Smooth muscle cell (in vitro differentiated cells): ENCODE data around the gene LRRIQ4. TPM values are rescaled to one million over a fixed set of nuclear protein-coding genes. Genes with fewer than 3 reads are reported as not detected.

Experiments
- DNase-seq: peaks from one replicate; lab custom pipeline; 2025; ENCODE audit not compliant: unreplicated experiment; lab: John Stamatoyannopoulos, UW
- H2AFZ ChIP-seq: fragments of 200-600 bp; sonication (generic); 2 replicates; pipeline ENCODE4 v1.6.0; 2016; ENCODE audit warnings: antibody characterized with exemption, low read depth, mild to moderate bottlenecking
- H3F3A ChIP-seq: fragments of 200-600 bp; sonication (generic); 2 replicates; pipeline ENCODE4 v1.6.0; 2017; ENCODE audit warnings: antibody characterized with exemption, low read depth
- H3K27ac ChIP-seq: fragments of 200-600 bp; sonication (generic); 2 replicates; pipeline ENCODE4 v1.5.1; 2016; ENCODE audit warnings: low read depth, mild to moderate bottlenecking
- H3K27me3 ChIP-seq: fragments of 200-600 bp; sonication (generic); 2 replicates; pipeline ENCODE4 v1.6.1; 2016; ENCODE audit warnings: low read depth, mild to moderate bottlenecking
- H3K36me3 ChIP-seq: fragments of 200-600 bp; sonication (generic); 2 replicates; pipeline ENCODE4 v1.5.1; 2016; ENCODE audit warnings: low read depth
- H3K4me1 ChIP-seq: fragments of 200-600 bp; sonication (generic); 2 replicates; pipeline ENCODE4 v1.5.1; 2016; ENCODE audit warnings: low read depth
- H3K4me2 ChIP-seq: fragments of 200-600 bp; sonication (generic); 2 replicates; pipeline ENCODE4 v1.6.0; 2016; ENCODE audit warnings: mild to moderate bottlenecking
- H3K4me3 ChIP-seq: fragments of 200-600 bp; sonication (generic); 2 replicates; pipeline ENCODE4 v1.5.1; 2016; ENCODE audit warnings: mild to moderate bottlenecking
- H3K79me2 ChIP-seq: fragments of 200-600 bp; sonication (generic); 2 replicates; pipeline ENCODE4 v1.6.0; 2016; ENCODE audit warnings: low read depth, mild to moderate bottlenecking
- H3K9ac ChIP-seq: fragments of 200-600 bp; sonication (generic); 2 replicates; pipeline ENCODE4 v1.6.0; 2016; ENCODE audit warnings: low read depth
- H3K9me3 ChIP-seq: fragments of 200-600 bp; sonication (generic); replicated peaks from 2 replicates; pipeline ENCODE4 v1.5.1; 2016; ENCODE audit warnings: low read depth
- H4K20me1 ChIP-seq: fragments of 200-600 bp; sonication (generic); 2 replicates; pipeline ENCODE4 v1.6.0; 2016; ENCODE audit warnings: low read depth
- CTCF ChIP-seq: fragments of 200-600 bp; sonication (generic); IDR thresholded peaks from 2 replicates; pipeline ENCODE4 v1.5.1; 2017; ENCODE audit warnings: borderline replicate concordance, mild to moderate bottlenecking, antibody characterized with exemption; ENCODE audit not compliant: insufficient read depth, poor library complexity, severe bottlenecking
- WGBS: methylation state at CpG from one replicate; pipeline ENCODE4 v1.1.7; 2016; ENCODE audit warnings: low lambda C conversion rate; 5-methylcytosine and 5-hydroxymethylcytosine counted together
- polyA plus RNA-seq: library from polyadenylated mRNA; unstranded; fragments of >200 nt; fragmentation: Nextera tagmentation; extraction: Ambion mirVana; gene quantifications from 2 replicates; pipeline ENCODE4 v1.2.1, GENCODE V29; 2016
- total RNA-seq: library from RNA; depleted of rRNA; stranded (reverse); fragments of >200 nt; gene quantifications from 2 replicates; pipeline ENCODE4 v1.2.3, GENCODE V29; 2014

LRRIQ4 gene
- total and polyA plus RNA-seq, 2 experiments from 2014 or later = 0.18 TPM; not detected in 1

- Histone ChIP-seq H3K27ac (no peak overlapping the region), H3K27me3 (no peaks in the 10 kb centered on the region), H3K36me3 (peaks cover 56% of the 10 kb centered on the region), H2AFZ (no peak overlapping the region), H3K4me1 (no peaks in the 10 kb centered on the region), H3K9ac (no peak overlapping the region), H3K4me3 (no peak overlapping the region), H3K9me3 (no peaks in the 10 kb centered on the region), H4K20me1 (peaks cover 37% of the 10 kb centered on the region), H3K4me2 (no peak overlapping the region), H3F3A (no peaks in the 10 kb centered on the region), H3K79me2 (peaks cover under 1% of the 10 kb centered on the region)
- no peak for DNase-seq
- TF ChIP-seq CTCF = no peak
- 91% methylated on average over 4 of the region's 4 CpGs for WGBS
Measured at GRCh38 chr3:169781209-169781855, 31.3 kb upstream of the LRRIQ4 start.

- no peak overlapping the region for H3K4me3 ChIP-seq
- over 99% methylated on average over 4 of the region's 4 CpGs for WGBS
- H2AFZ ChIP-seq = no peak overlapping the region
- H4K20me1 ChIP-seq = peaks cover 4% of the 10 kb centered on the region
- H3F3A ChIP-seq = no peaks in the 10 kb centered on the region
- no peaks in the 10 kb centered on the region for H3K9me3 ChIP-seq
- no peak overlapping the region for H3K27ac ChIP-seq
- H3K4me2 ChIP-seq = no peak overlapping the region
- no peaks in the 10 kb centered on the region for H3K79me2 ChIP-seq
- no peak overlapping the region for H3K9ac ChIP-seq
- no peak for DNase-seq
- no peaks in the 10 kb centered on the region for H3K27me3 ChIP-seq
- H3K4me1 ChIP-seq = no peaks in the 10 kb centered on the region
- no peak for TF ChIP-seq CTCF
- peaks cover 44% of the 10 kb centered on the region for H3K36me3 ChIP-seq
Measured at GRCh38 chr3:169787120-169787519, 25.6 kb upstream of the LRRIQ4 start.

- H3K36me3 ChIP-seq = peaks cover 37% of the 10 kb centered on the region
- no peak overlapping the region for H2AFZ ChIP-seq
- WGBS = 93% methylated on average over 1 of the region's 1 CpG
- H3K9ac ChIP-seq = no peak overlapping the region
- H3K4me1 ChIP-seq = no peaks in the 10 kb centered on the region
- no peak for DNase-seq
- no peak overlapping the region for H3K4me3 ChIP-seq
- H3K79me2 ChIP-seq = no peaks in the 10 kb centered on the region
- no peak overlapping the region for H3K4me2 ChIP-seq
- no peaks in the 10 kb centered on the region for H3K27me3 ChIP-seq
- H3F3A ChIP-seq = no peaks in the 10 kb centered on the region
- H3K9me3 ChIP-seq = no peaks in the 10 kb centered on the region
- H4K20me1 ChIP-seq = peaks cover 2% of the 10 kb centered on the region
- no peak overlapping the region for H3K27ac ChIP-seq
- no peak for TF ChIP-seq CTCF
Measured at GRCh38 chr3:169787791-169788190, 24.9 kb upstream of the LRRIQ4 start.

GRCh38 chr3:169790219-169790618 lies 22.5 kb upstream of the LRRIQ4 start:
- no peak overlapping the region for H3K4me3 ChIP-seq
- no peaks in the 10 kb centered on the region for H3K9me3 ChIP-seq
- no peaks in the 10 kb centered on the region for H4K20me1 ChIP-seq
- no peak overlapping the region for H3K4me2 ChIP-seq
- DNase-seq = no peak
- no peaks in the 10 kb centered on the region for H3F3A ChIP-seq
- no peak overlapping the region for H3K9ac ChIP-seq
- no peak overlapping the region for H3K27ac ChIP-seq
- no peaks in the 10 kb centered on the region for H3K79me2 ChIP-seq
- H3K27me3 ChIP-seq = no peaks in the 10 kb centered on the region
- H2AFZ ChIP-seq = no peak overlapping the region
- H3K4me1 ChIP-seq = no peaks in the 10 kb centered on the region
- no peak for TF ChIP-seq CTCF
- H3K36me3 ChIP-seq = peaks cover 24% of the 10 kb centered on the region
